OCI-LY7 (cell line): Measurements from ENCODE around the gene CTSA.

Source experiments
- EZH2phosphoT487 ChIP-seq: fragments of 200-600 bp; sonication (generic); IDR thresholded peaks from 2 replicates; pipeline ENCODE4 v1.6.1; 2018; ENCODE audit warnings: low read depth, borderline replicate concordance, mild to moderate bottlenecking, mixed run types, antibody characterized with exemption, low read length, moderate library complexity, mixed read lengths
- TF ChIP-seq, protein P1 (sequence below): fragments of 200-600 bp; sonication (generic); conservative IDR thresholded peaks from 2 replicates; pipeline ENCODE4 v1.5.1; 2014; ENCODE audit warnings: mild to moderate bottlenecking, antibody characterized with exemption, low read length, moderate library complexity, mixed read lengths

DNA sequence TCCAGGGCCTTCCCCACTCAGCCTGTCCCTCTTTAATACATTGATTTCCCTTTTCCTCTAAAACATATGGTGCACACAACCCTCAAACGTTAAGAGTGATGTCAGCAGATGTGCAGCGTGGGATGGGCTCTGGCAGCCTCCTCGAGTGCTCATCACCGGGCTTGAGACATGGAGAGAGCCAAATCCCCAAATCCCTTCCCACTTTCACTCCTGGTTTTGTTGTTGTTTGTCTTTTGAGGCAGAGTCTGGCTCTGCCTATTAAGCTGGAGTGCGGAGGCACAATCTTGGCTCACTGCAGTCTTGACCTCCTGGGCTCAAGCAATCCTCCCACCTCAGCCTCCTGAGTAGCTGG is 26.6 kb downstream of the CTSA start:
- TF ChIP-seq, protein P1, sequence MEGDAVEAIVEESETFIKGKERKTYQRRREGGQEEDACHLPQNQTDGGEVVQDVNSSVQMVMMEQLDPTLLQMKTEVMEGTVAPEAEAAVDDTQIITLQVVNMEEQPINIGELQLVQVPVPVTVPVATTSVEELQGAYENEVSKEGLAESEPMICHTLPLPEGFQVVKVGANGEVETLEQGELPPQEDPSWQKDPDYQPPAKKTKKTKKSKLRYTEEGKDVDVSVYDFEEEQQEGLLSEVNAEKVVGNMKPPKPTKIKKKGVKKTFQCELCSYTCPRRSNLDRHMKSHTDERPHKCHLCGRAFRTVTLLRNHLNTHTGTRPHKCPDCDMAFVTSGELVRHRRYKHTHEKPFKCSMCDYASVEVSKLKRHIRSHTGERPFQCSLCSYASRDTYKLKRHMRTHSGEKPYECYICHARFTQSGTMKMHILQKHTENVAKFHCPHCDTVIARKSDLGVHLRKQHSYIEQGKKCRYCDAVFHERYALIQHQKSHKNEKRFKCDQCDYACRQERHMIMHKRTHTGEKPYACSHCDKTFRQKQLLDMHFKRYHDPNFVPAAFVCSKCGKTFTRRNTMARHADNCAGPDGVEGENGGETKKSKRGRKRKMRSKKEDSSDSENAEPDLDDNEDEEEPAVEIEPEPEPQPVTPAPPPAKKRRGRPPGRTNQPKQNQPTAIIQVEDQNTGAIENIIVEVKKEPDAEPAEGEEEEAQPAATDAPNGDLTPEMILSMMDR: no peak
- TF ChIP-seq EZH2phosphoT487: no peak
